PC-3 (cell line): ENCODE data around the gene TCERG1L. TPM values are rescaled to one million over a fixed set of nuclear protein-coding genes. Genes with fewer than 3 reads are reported as not detected.

Experiments used
- ATAC-seq: fragments of 200-7000 bp; cut with Tn5 transposase; 2 replicates; pipeline ENCODE4 v1.9.1; 2020; ENCODE audit warnings: mild to moderate bottlenecking, moderate library complexity
- BruUV-seq: library from RNA; stranded (reverse); fragments of 400-500 nt; replicated peaks from 2 replicates; lab custom pipeline; 2021; lab: Mats Ljungman, UMichigan
- CTCF ChIA-PET: fragments of 300-600 bp; sonication (Branson Sonifier 250); formaldehyde crosslinking; loops from one replicate; lab custom pipeline; 2022; ENCODE audit warnings: antibody characterized with exemption; lab: Charles Lee
- POLR2A ChIA-PET: fragments of 300-600 bp; sonication (Branson Sonifier 250); formaldehyde crosslinking; loops from one replicate; lab custom pipeline; 2022; ENCODE audit warnings: antibody characterized with exemption; ENCODE audit not compliant: unreplicated experiment; lab: Charles Lee
- DNase-seq: peaks from one replicate; pipeline ENCODE4 v3.0.0-alpha.2; 2015
- H2AFZ ChIP-seq: fragments of 300-600 bp; sonication (generic); 2 replicates; pipeline ENCODE4 v1.6.0; 2016; ENCODE audit warnings: antibody characterized with exemption, low read length
- H3F3A ChIP-seq: fragments of 300-600 bp; sonication (generic); one replicate; pipeline ENCODE4 v1.6.0; 2017; ENCODE audit warnings: antibody characterized with exemption, low read length, control low read depth, mild to moderate bottlenecking; ENCODE audit not compliant: unreplicated experiment
- H3K27ac ChIP-seq: fragments of 300-600 bp; sonication (generic); 2 replicates; pipeline ENCODE4 v1.5.1; 2016; ENCODE audit warnings: mild to moderate bottlenecking, low read length
- H3K27me3 ChIP-seq: fragments of 300-600 bp; sonication (generic); 2 replicates; pipeline ENCODE4 v1.6.1; 2016; ENCODE audit warnings: low read length, mixed read lengths
- H3K36me3 ChIP-seq: fragments of 300-600 bp; sonication (generic); 2 replicates; pipeline ENCODE4 v1.6.1; 2016; ENCODE audit warnings: low read depth, mixed run types, low read length, mixed read lengths
- H3K4me1 ChIP-seq: fragments of 300-600 bp; sonication (generic); 2 replicates; pipeline ENCODE4 v1.5.1; 2016; ENCODE audit warnings: low read length; ENCODE audit not compliant: insufficient read depth
- H3K4me2 ChIP-seq: fragments of 300-600 bp; sonication (generic); 2 replicates; pipeline ENCODE4 v1.6.0; 2016; ENCODE audit warnings: low read length
- H3K4me3 ChIP-seq: fragments of 300-600 bp; sonication (generic); 2 replicates; pipeline ENCODE4 v1.5.1; 2016; ENCODE audit warnings: mild to moderate bottlenecking, low read length, mixed read lengths
- H3K79me2 ChIP-seq: fragments of 300-600 bp; sonication (generic); 2 replicates; pipeline ENCODE4 v1.6.1; 2017; ENCODE audit warnings: low read length, mixed read lengths
- H3K9ac ChIP-seq: fragments of 300-600 bp; sonication (generic); 2 replicates; pipeline ENCODE4 v1.6.0; 2016; ENCODE audit warnings: mild to moderate bottlenecking, low read length
- H3K9me2 ChIP-seq: fragments of 300-600 bp; sonication (generic); replicated peaks from 2 replicates; pipeline ENCODE4 v1.6.1; 2016; ENCODE audit warnings: mixed run types, low read length, mixed read lengths
- H3K9me3 ChIP-seq: fragments of 300-600 bp; sonication (generic); 2 replicates; pipeline ENCODE4 v1.6.1; 2016; ENCODE audit warnings: low read length, mixed read lengths
- H4K20me1 ChIP-seq: fragments of 300-600 bp; sonication (generic); 2 replicates; pipeline ENCODE4 v1.6.1; 2016; ENCODE audit warnings: low read length, mixed read lengths
- CTCF ChIP-seq: fragments of 300-600 bp; sonication (generic); conservative IDR thresholded peaks from 2 replicates; pipeline ENCODE4 v1.5.1; 2017; ENCODE audit warnings: antibody characterized with exemption, low read depth, mild to moderate bottlenecking, low read length
- EZH2 ChIP-seq: fragments of 300-600 bp; sonication (generic); IDR thresholded peaks from one replicate; pipeline ENCODE4 v1.6.1; 2017; ENCODE audit warnings: antibody characterized with exemption, mild to moderate bottlenecking, low read length; ENCODE audit not compliant: unreplicated experiment
- EZH2phosphoT487 ChIP-seq: fragments of 300-600 bp; sonication (generic); IDR thresholded peaks from 2 replicates; pipeline ENCODE4 v1.6.1; 2018; ENCODE audit warnings: mild to moderate bottlenecking, antibody characterized with exemption, low read length, borderline replicate concordance
- intact Hi-C: fragments of 100-400 bp; cut with micrococcal nuclease; formaldehyde crosslinking; loops from 2 replicates; pipeline ENCODE4 v1.9.0; 2023
- total RNA-seq: library from RNA; depleted of rRNA; stranded (reverse); fragments of >200 nt; gene quantifications from 2 replicates; pipeline ENCODE4 v1.2.3, GENCODE V29; 2014

TCERG1L gene
- total RNA-seq, 1 experiment from 2014 or later: not detected

GRCh38 chr10:131193923-131194322, 117.6 kb downstream of the TCERG1L start:
- ATAC-seq: no peak
- no peaks in the 10 kb centered on the region for H3K4me1 ChIP-seq
- DNase-seq: no peak
- H3K9ac ChIP-seq: no peak overlapping the region
- ChIA-PET POLR2A (no interaction called here), CTCF (no interaction called here)
- intact Hi-C loops: no loop called here
- H3K36me3 ChIP-seq: no peaks in the 10 kb centered on the region
- H3K4me3 ChIP-seq: no peak overlapping the region
- no peak overlapping the region for H2AFZ ChIP-seq
- H3K79me2 ChIP-seq: no peaks in the 10 kb centered on the region
- TF ChIP-seq EZH2 (no peak), CTCF (no peak), EZH2phosphoT487 (no peak)
- no TSS peak for BruUV-seq
- H3K27me3 ChIP-seq: no peaks in the 10 kb centered on the region
- H3K4me2 ChIP-seq: no peak overlapping the region
- H4K20me1 ChIP-seq: no peaks in the 10 kb centered on the region
- no peaks in the 10 kb centered on the region for H3F3A ChIP-seq
- H3K9me3 ChIP-seq: no peaks in the 10 kb centered on the region
- no peak overlapping the region for H3K27ac ChIP-seq
- H3K9me2 ChIP-seq: no peaks in the 10 kb centered on the region

GRCh38 chr10:131188494-131188893, 123.0 kb downstream of the TCERG1L start:
- H3K79me2 ChIP-seq: no peaks in the 10 kb centered on the region
- CTCF ChIA-PET: no interaction called here
- ATAC-seq (no peak), DNase-seq (no peak)
- no peaks in the 10 kb centered on the region for H3K9me3 ChIP-seq
- H2AFZ ChIP-seq: no peak overlapping the region
- H3K36me3 ChIP-seq: no peaks in the 10 kb centered on the region
- no peaks in the 10 kb centered on the region for H3K9me2 ChIP-seq
- H3F3A ChIP-seq: no peaks in the 10 kb centered on the region
- intact Hi-C loops: no loop called here
- no peak for TF ChIP-seq CTCF
- TF ChIP-seq EZH2: no peak
- TF ChIP-seq EZH2phosphoT487: no peak
- POLR2A ChIA-PET: no interaction called here
- H3K27me3 ChIP-seq: no peaks in the 10 kb centered on the region
- no peak overlapping the region for H3K9ac ChIP-seq
- no peaks in the 10 kb centered on the region for H3K4me1 ChIP-seq
- no peaks in the 10 kb centered on the region for H4K20me1 ChIP-seq
- H3K4me2 ChIP-seq: no peak overlapping the region
- no peak overlapping the region for H3K4me3 ChIP-seq
- no peak overlapping the region for H3K27ac ChIP-seq
- no TSS peak for BruUV-seq

- ATAC-seq: no peak
- ChIA-PET CTCF (no interaction called here), POLR2A (no interaction called here)
- no peak for DNase-seq
- Histone ChIP-seq H2AFZ (no peak overlapping the region), H3K9me2 (no peaks in the 10 kb centered on the region), H3K4me3 (no peak overlapping the region), H3K79me2 (no peaks in the 10 kb centered on the region), H3K9ac (no peak overlapping the region), H3K4me2 (no peak overlapping the region), H3K27ac (no peak overlapping the region), H3K36me3 (no peaks in the 10 kb centered on the region), H3F3A (no peaks in the 10 kb centered on the region), H3K9me3 (no peaks in the 10 kb centered on the region), H4K20me1 (no peaks in the 10 kb centered on the region), H3K4me1 (no peaks in the 10 kb centered on the region), H3K27me3 (no peaks in the 10 kb centered on the region)
- no TSS peak for BruUV-seq
- TF ChIP-seq CTCF (no peak), EZH2 (no peak), EZH2phosphoT487 (no peak)
- intact Hi-C loops: no loop called here
Observed at GRCh38 chr10:131187926-131188325, 123.6 kb downstream of the TCERG1L start.
